CD14-positive monocyte (primary cell): Measurements from ENCODE around the gene SLC22A23. TPM values are rescaled to one million over a fixed set of nuclear protein-coding genes. Genes with fewer than 3 reads are reported as not detected.

ENCODE experiments used
- DNase-seq, 3 donors: peaks; one replicate each; pipeline ENCODE4 v3.0.0-alpha.2; 2011 to 2022
- H2AFZ ChIP-seq: 2 replicates; pipeline ENCODE4 v1.6.0; 2012; ENCODE audit warnings: mild to moderate bottlenecking, low read depth, low read length, inconsistent platforms; ENCODE audit not compliant: insufficient read depth, poor library complexity, severe bottlenecking
- H3K27ac ChIP-seq, 2 donors: 1 replicate in 1 of 2; 2 replicates in 1 of 2; pipeline ENCODE4 v1.5.1; 2012 to 2013; ENCODE audit warnings: low read length in 2 of 2, control low read depth in 1 of 2, inconsistent platforms in 1 of 2, low read depth in 1 of 2, mild to moderate bottlenecking in 1 of 2
- H3K27me3 ChIP-seq, 2 donors: one replicate each; pipeline versions ENCODE4 v1.6.0 to v1.6.1; 2011 to 2013; ENCODE audit warnings: low read length in 2 of 2; ENCODE audit not compliant: control insufficient read depth in 2 of 2, insufficient read depth in 2 of 2
- H3K36me3 ChIP-seq, 2 donors: replicated peaks in 1 of 2; 1 replicate in 1 of 2; 2 replicates in 1 of 2; pipeline versions ENCODE4 v1.5.1 to v1.6.1; 2012 to 2013; ENCODE audit warnings: low read length in 2 of 2, control low read depth in 1 of 2, inconsistent platforms in 1 of 2, mild to moderate bottlenecking in 1 of 2; ENCODE audit not compliant: insufficient read depth in 2 of 2, control insufficient read depth in 1 of 2
- H3K4me1 ChIP-seq, 2 donors: 1 replicate in 1 of 2; 2 replicates in 1 of 2; pipeline versions ENCODE4 v1.5.1 to v1.6.1; 2012 to 2013; ENCODE audit warnings: low read length in 2 of 2, control low read depth in 1 of 2, inconsistent platforms in 1 of 2, mild to moderate bottlenecking in 1 of 2, moderate library complexity in 1 of 2; ENCODE audit not compliant: insufficient read depth in 2 of 2, control insufficient read depth in 1 of 2
- H3K4me2 ChIP-seq: replicated peaks from 2 replicates; pipeline ENCODE3; 2012; ENCODE audit warnings: low read length, moderate library complexity, mild to moderate bottlenecking; ENCODE audit not compliant: poor library complexity, severe bottlenecking; ENCODE audit errors: extremely low read depth
- H3K4me3 ChIP-seq, 3 experiments: fragments of 200-600 bp in 1 of 3; sonication (generic) in 1 of 3; replicated peaks in 1 of 3; 1 replicate in 2 of 3; 2 replicates in 1 of 3; pipeline ENCODE4 v1.5.1; 2011 to 2013; ENCODE audit warnings: low read length in 3 of 3, mild to moderate bottlenecking in 3 of 3, control low read depth in 2 of 3, low read depth in 2 of 3, inconsistent platforms in 1 of 3, moderate library complexity in 1 of 3
- H3K79me2 ChIP-seq: 2 replicates; pipeline ENCODE4 v1.6.0; 2012; ENCODE audit warnings: mild to moderate bottlenecking, control low read depth, inconsistent platforms, low read length, moderate library complexity; ENCODE audit not compliant: insufficient read depth
- H3K9ac ChIP-seq: 2 replicates; pipeline ENCODE4 v1.6.0; 2017; ENCODE audit warnings: low read length, mild to moderate bottlenecking; ENCODE audit not compliant: insufficient read depth, poor library complexity, severe bottlenecking
- H3K9me3 ChIP-seq, 2 donors: replicated peaks in 1 of 2; 1 replicate in 1 of 2; 2 replicates in 1 of 2; pipeline versions ENCODE4 v1.5.1 to v1.6.1; 2012 to 2013; ENCODE audit warnings: low read length in 2 of 2, control low read depth in 1 of 2; ENCODE audit not compliant: control insufficient read depth in 1 of 2, insufficient read depth in 1 of 2
- H4K20me1 ChIP-seq: 2 replicates; pipeline ENCODE4 v1.6.0; 2012; ENCODE audit warnings: mild to moderate bottlenecking, low read length, control low read depth, moderate library complexity; ENCODE audit not compliant: insufficient read depth
- H3K27ac Mint-ChIP-seq, 7 donors: one replicate each; pipeline ENCODE4 v1.8.0; 2020; ENCODE audit warnings: mild to moderate bottlenecking in 7 of 7, mixed read lengths in 7 of 7, moderate library complexity in 6 of 7, inconsistent platforms in 2 of 7
- H3K27me3 Mint-ChIP-seq, 3 donors: one replicate each; pipeline ENCODE4 v1.8.0; 2021 to 2022; ENCODE audit warnings: low read depth in 3 of 3, mild to moderate bottlenecking in 3 of 3, mixed read lengths in 3 of 3, moderate library complexity in 3 of 3, inconsistent platforms in 1 of 3
- H3K36me3 Mint-ChIP-seq, 2 donors: one replicate each; pipeline ENCODE4 v1.8.0; 2020; ENCODE audit warnings: mixed read lengths in 2 of 2, inconsistent platforms in 1 of 2, mild to moderate bottlenecking in 1 of 2
- H3K4me1 Mint-ChIP-seq: one replicate; pipeline ENCODE4 v1.8.0; 2020; ENCODE audit warnings: mild to moderate bottlenecking, mixed read lengths
- H3K4me3 Mint-ChIP-seq, 2 donors: one replicate each; pipeline ENCODE4 v1.8.0; 2020; ENCODE audit warnings: mild to moderate bottlenecking in 2 of 2, mixed read lengths in 2 of 2, moderate library complexity in 1 of 2
- H3K9me3 Mint-ChIP-seq, 7 donors: one replicate each; pipeline ENCODE4 v1.8.0; 2020 to 2022; ENCODE audit warnings: mixed read lengths in 7 of 7, mild to moderate bottlenecking in 6 of 7, moderate library complexity in 6 of 7, inconsistent platforms in 2 of 7
- WGBS: methylation state at CpG from one replicate; pipeline ENCODE4 v1.1.5; 2013; ENCODE audit warnings: missing lambda C conversion rate; ENCODE audit not compliant: insufficient coverage; 5-methylcytosine and 5-hydroxymethylcytosine counted together
- intact Hi-C, 2 donors: fragments of 100-400 bp; cut with micrococcal nuclease; formaldehyde crosslinking; loops; one replicate each; pipeline versions ENCODE4 v1.15.0 to v1.15.1; 2023
- polyA plus RNA-seq, 3 donors: library from polyadenylated mRNA; depleted of rRNA in 1 of 3; unstranded in 2 of 3; stranded (reverse) in 1 of 3; fragments of 300-500 nt in 2 of 3; fragments of >200 nt in 1 of 3; fragmentation: Illumina TruSeq in 2 of 3; gene quantifications; 1 replicate in 2 of 3; 2 replicates in 1 of 3; pipeline ENCODE4 v1.2.3, GENCODE V29; 2012 to 2021
- TF ChIP-seq, protein P1 (sequence below): fragments of 200-600 bp; IDR thresholded peaks from one replicate; pipeline ENCODE4 v1.8.0; 2022; ENCODE audit warnings: antibody characterized with exemption, mild to moderate bottlenecking

SLC22A23 gene
- polyA plus RNA-seq, 3 donors, result 0.08 TPM; not detected in 2

- Histone ChIP-seq H2AFZ (no peak overlapping the region), H3K79me2 (no peaks in the 10 kb centered on the region), H3K27me3 (no peaks in the 10 kb centered on the region), H3K4me2 (no peak overlapping the region), H3K36me3 (no peaks in the 10 kb centered on the region), H4K20me1 (no peaks in the 10 kb centered on the region), H3K4me1 (no peaks in the 10 kb centered on the region), H3K9me3 (no peaks in the 10 kb centered on the region), H3K9ac (no peak overlapping the region), H3K27ac (no peak overlapping the region), H3K4me3 (no peak overlapping the region)
- H3K27ac Mint-ChIP-seq, result no peak overlapping the region
- DNase-seq, result no peak
- no peak overlapping the region for H3K4me3 Mint-ChIP-seq
- TF ChIP-seq, protein P1, sequence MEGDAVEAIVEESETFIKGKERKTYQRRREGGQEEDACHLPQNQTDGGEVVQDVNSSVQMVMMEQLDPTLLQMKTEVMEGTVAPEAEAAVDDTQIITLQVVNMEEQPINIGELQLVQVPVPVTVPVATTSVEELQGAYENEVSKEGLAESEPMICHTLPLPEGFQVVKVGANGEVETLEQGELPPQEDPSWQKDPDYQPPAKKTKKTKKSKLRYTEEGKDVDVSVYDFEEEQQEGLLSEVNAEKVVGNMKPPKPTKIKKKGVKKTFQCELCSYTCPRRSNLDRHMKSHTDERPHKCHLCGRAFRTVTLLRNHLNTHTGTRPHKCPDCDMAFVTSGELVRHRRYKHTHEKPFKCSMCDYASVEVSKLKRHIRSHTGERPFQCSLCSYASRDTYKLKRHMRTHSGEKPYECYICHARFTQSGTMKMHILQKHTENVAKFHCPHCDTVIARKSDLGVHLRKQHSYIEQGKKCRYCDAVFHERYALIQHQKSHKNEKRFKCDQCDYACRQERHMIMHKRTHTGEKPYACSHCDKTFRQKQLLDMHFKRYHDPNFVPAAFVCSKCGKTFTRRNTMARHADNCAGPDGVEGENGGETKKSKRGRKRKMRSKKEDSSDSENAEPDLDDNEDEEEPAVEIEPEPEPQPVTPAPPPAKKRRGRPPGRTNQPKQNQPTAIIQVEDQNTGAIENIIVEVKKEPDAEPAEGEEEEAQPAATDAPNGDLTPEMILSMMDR, result no peak
- H3K9me3 Mint-ChIP-seq, result peaks cover 0 to 7% (median 3%) of the 10 kb centered on the region in 7 donors
- no peaks in the 10 kb centered on the region for H3K4me1 Mint-ChIP-seq
- H3K36me3 Mint-ChIP-seq, result no peaks in the 10 kb centered on the region
- peaks cover 4 to 10% (median 6%) of the 10 kb centered on the region in 3 donors for H3K27me3 Mint-ChIP-seq
- intact Hi-C loops, result no loop called here
- 97% methylated on average over 9 of the region's 12 CpGs for WGBS
Observed at GRCh38 chr6:3307436-3307835, 149.4 kb downstream of the SLC22A23 start.

DNA sequence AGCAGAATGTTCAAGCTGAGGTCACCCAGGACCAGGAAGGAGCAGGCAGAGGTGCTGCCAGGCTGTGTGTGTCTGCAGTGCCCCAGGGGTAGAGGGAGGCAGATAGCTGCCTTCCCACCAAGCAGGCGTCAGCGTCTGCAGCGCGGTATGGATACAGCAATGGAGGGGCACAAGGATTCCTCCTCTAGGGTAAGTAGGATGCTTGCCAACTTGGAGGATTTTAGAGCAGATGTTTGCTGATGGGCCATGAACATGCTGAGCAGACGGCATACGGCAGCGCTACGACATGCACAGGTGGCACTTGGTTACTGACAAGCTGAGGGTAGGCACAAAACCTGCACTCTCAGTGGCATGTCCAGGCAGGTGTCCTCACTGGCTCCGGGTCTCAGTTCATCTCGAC lies 150.0 kb downstream of the SLC22A23 start:
- H3K36me3 ChIP-seq, result no peaks in the 10 kb centered on the region
- intact Hi-C loops, result no loop called here
- H3K27ac Mint-ChIP-seq, result no peak overlapping the region

More for the DNA sequence above, 150.0 kb downstream of the SLC22A23 start:
- H4K20me1 ChIP-seq, result no peaks in the 10 kb centered on the region
- H2AFZ ChIP-seq, result no peak overlapping the region
- Mint-ChIP-seq H3K27me3 (peaks cover 6 to 10% (median 9%) of the 10 kb centered on the region in 3 donors), H3K4me3 (no peak overlapping the region), H3K4me1 (no peaks in the 10 kb centered on the region), H3K9me3 (peaks cover 0 to 7% (median 3%) of the 10 kb centered on the region in 7 donors), H3K36me3 (no peaks in the 10 kb centered on the region)
- no peaks in the 10 kb centered on the region for H3K4me1 ChIP-seq
- TF ChIP-seq, protein P1, result no peak
- 98% methylated on average over 7 of the region's 10 CpGs for WGBS
- H3K79me2 ChIP-seq, result no peaks in the 10 kb centered on the region
- H3K9me3 ChIP-seq, result no peaks in the 10 kb centered on the region
- DNase-seq, result no peak
- H3K4me2 ChIP-seq, result no peak overlapping the region
- no peak overlapping the region for H3K27ac ChIP-seq
- no peak overlapping the region for H3K4me3 ChIP-seq
- H3K9ac ChIP-seq, result no peak overlapping the region
- no peaks in the 10 kb centered on the region for H3K27me3 ChIP-seq
